Measurements from ENCODE around the gene SPINK8.

GRCh38 chr3:48372862-48373435 is 39.5 kb upstream of the SPINK8 start:
- TF ChIP-seq, protein P1, sequence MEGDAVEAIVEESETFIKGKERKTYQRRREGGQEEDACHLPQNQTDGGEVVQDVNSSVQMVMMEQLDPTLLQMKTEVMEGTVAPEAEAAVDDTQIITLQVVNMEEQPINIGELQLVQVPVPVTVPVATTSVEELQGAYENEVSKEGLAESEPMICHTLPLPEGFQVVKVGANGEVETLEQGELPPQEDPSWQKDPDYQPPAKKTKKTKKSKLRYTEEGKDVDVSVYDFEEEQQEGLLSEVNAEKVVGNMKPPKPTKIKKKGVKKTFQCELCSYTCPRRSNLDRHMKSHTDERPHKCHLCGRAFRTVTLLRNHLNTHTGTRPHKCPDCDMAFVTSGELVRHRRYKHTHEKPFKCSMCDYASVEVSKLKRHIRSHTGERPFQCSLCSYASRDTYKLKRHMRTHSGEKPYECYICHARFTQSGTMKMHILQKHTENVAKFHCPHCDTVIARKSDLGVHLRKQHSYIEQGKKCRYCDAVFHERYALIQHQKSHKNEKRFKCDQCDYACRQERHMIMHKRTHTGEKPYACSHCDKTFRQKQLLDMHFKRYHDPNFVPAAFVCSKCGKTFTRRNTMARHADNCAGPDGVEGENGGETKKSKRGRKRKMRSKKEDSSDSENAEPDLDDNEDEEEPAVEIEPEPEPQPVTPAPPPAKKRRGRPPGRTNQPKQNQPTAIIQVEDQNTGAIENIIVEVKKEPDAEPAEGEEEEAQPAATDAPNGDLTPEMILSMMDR (optimal IDR thresholded peaks at IDR 0.05 in 1 of 3, IDR thresholded peaks at IDR 0.05 in 1 of 3, conservative IDR thresholded peaks at IDR 0.05 in 1 of 3; ENCODE audit: extremely low read depth in 1 of 3, insufficient read depth in 2 of 3, low read length in 3 of 3): no peak
- TF ChIP-seq EZH2 (IDR thresholded peaks at IDR 0.05; ENCODE audit: low read length): no peak
